ENCODE measurements around the gene MAP2K1. TPM values are rescaled to one million over a fixed set of nuclear protein-coding genes. Genes with fewer than 3 reads are reported as not detected.
"Not testable (repeated sequence)": the region's sequence is repeated elsewhere in the genome, so short reads cannot be mapped to it uniquely, and the experiment has no call there.

MAP2K1 gene
- total and polyA plus RNA-seq, 3 donors from 2014 or later: 26.1 to 29.6 (median 27.6) TPM

DNA sequence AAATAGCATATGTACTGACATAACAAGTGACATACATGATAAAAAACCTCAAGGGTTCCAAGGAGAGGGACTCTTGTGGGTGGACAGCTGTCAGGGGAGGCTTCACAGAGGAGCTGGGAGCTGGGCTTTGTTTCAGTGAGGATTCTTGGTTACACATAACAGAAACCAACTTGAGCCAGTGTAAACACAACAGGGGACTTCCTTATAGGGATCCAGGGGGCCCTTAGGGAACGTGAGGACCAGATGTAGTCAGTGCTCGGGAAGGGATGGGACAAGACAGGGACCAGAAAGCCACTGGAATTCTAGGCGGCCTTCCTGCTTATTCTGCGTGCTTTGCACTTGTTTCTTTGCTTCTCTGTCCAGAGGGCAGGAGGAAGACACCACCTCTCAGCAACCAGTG, 75.9 kb downstream of the MAP2K1 start:
- no peak for TF ChIP-seq POLR2A (IDR thresholded peaks at IDR 0.05)
- Histone ChIP-seq H3K27me3 (no peaks in the 10 kb centered on the region), H3K36me3 (ENCODE audit: low read depth, missing control alignments) (no peaks in the 10 kb centered on the region), H3K4me3 (no peak overlapping the region), H3K27ac (no peak overlapping the region), H3K4me1 (no peaks in the 10 kb centered on the region), H3K9me3 (no peaks in the 10 kb centered on the region)
- 81 to 84% methylated on average over 4 of the region's 4 CpGs for WGBS, 2 donors
- no peak for DNase-seq
- intact Hi-C loops (cut with DNase I; ENCODE audit: low total_unique reads): no loop called here

DNA sequence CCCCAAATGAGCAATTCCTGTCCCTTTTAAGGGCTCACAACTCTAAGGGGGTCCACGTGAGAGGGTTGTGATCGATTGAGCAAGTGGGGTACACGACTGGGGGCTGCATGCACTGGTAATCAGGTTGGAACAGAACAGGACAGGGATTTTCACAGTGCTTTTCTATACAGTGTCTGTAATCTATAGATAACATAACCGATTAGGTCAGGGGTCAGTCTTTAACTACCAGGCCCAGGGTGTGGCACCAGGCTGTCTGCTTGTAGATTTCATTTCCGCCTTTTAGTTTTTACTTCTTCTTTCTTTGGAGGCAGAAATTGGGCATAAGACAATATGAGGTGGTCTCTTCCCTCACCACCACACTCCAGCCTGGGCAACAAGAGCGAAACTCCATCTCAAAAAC, 78.6 kb downstream of the MAP2K1 start:
- H3K36me3 ChIP-seq (ENCODE audit: low read depth, missing control alignments); H3K4me3 ChIP-seq; H3K9me3 ChIP-seq; DNase-seq; H3K27me3 ChIP-seq; intact Hi-C loops (cut with DNase I; ENCODE audit: low total_unique reads); H3K4me1 ChIP-seq; H3K27ac ChIP-seq: not testable (repeated sequence)
- WGBS, 2 donors: 93 to 96% methylated on average over 6 of the region's 6 CpGs

- intact Hi-C loops (cut with DNase I; ENCODE audit: low total_unique reads): not testable (repeated sequence)
- WGBS, 2 donors: 95 to 97% methylated on average over 11 of the region's 11 CpGs
These were observed 80.7 kb downstream of the MAP2K1 start for GRCh38 chr15:66467162-66468040.

GRCh38 chr15:66470825-66471224, 84.1 kb downstream of the MAP2K1 start:
- WGBS, 2 donors: 86% methylated on average over 4 of the region's 4 CpGs
- H3K27ac ChIP-seq; H3K36me3 ChIP-seq (ENCODE audit: low read depth, missing control alignments); H3K27me3 ChIP-seq; DNase-seq; H3K9me3 ChIP-seq; intact Hi-C loops (cut with DNase I; ENCODE audit: low total_unique reads); H3K4me3 ChIP-seq; H3K4me1 ChIP-seq: not testable (repeated sequence)

More at GRCh38 chr15:66467162-66468040, 80.7 kb downstream of the MAP2K1 start:
- H3K9me3 ChIP-seq; H3K27ac ChIP-seq; H3K4me3 ChIP-seq; H3K27me3 ChIP-seq; H3K4me1 ChIP-seq; H3K36me3 ChIP-seq (ENCODE audit: low read depth, missing control alignments); DNase-seq: not testable (repeated sequence)

- 56 to 60% methylated on average over 8 of the region's 8 CpGs for WGBS, 2 donors
- Histone ChIP-seq H3K9me3 (no peaks in the 10 kb centered on the region), H3K36me3 (ENCODE audit: low read depth, missing control alignments) (no peaks in the 10 kb centered on the region), H3K4me3 (no peak overlapping the region), H3K27ac (no peak overlapping the region), H3K27me3 (no peaks in the 10 kb centered on the region), H3K4me1 (no peaks in the 10 kb centered on the region)
- intact Hi-C loops (cut with DNase I; ENCODE audit: low total_unique reads): no loop called here
- TF ChIP-seq, protein P1, sequence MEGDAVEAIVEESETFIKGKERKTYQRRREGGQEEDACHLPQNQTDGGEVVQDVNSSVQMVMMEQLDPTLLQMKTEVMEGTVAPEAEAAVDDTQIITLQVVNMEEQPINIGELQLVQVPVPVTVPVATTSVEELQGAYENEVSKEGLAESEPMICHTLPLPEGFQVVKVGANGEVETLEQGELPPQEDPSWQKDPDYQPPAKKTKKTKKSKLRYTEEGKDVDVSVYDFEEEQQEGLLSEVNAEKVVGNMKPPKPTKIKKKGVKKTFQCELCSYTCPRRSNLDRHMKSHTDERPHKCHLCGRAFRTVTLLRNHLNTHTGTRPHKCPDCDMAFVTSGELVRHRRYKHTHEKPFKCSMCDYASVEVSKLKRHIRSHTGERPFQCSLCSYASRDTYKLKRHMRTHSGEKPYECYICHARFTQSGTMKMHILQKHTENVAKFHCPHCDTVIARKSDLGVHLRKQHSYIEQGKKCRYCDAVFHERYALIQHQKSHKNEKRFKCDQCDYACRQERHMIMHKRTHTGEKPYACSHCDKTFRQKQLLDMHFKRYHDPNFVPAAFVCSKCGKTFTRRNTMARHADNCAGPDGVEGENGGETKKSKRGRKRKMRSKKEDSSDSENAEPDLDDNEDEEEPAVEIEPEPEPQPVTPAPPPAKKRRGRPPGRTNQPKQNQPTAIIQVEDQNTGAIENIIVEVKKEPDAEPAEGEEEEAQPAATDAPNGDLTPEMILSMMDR (IDR thresholded peaks at IDR 0.05): no peak
- no peak for TF ChIP-seq POLR2A (IDR thresholded peaks at IDR 0.05)
- no peak for DNase-seq
These were observed 85.7 kb downstream of the MAP2K1 start for GRCh38 chr15:66472176-66472999.

- H3K9me3 ChIP-seq: no peaks in the 10 kb centered on the region
- no peaks in the 10 kb centered on the region for H3K4me1 ChIP-seq
- intact Hi-C loops (cut with DNase I; ENCODE audit: low total_unique reads): no loop called here
- no peaks in the 10 kb centered on the region for H3K36me3 ChIP-seq (ENCODE audit: low read depth, missing control alignments)
- no peaks in the 10 kb centered on the region for H3K27me3 ChIP-seq
- DNase-seq: no peak
- TF ChIP-seq, protein P1 (IDR thresholded peaks at IDR 0.05): no peak
- no peak for TF ChIP-seq POLR2A (IDR thresholded peaks at IDR 0.05)
- no peak overlapping the region for H3K4me3 ChIP-seq
- H3K27ac ChIP-seq: no peak overlapping the region
- WGBS, 2 donors: 71 to 76% methylated on average over 2 of the region's 2 CpGs
These were observed 87.4 kb downstream of the MAP2K1 start for GRCh38 chr15:66474135-66474534.
